Measurements from ENCODE around the gene SEMA6D. TPM values are rescaled to one million over a fixed set of nuclear protein-coding genes. Genes with fewer than 3 reads are reported as not detected.

Gene SEMA6D
- total and polyA plus RNA-seq, 8 donors, result 0.61 to 54.0 (median 6.9) TPM

GRCh38 chr15:47685141-47685870 is 32.0 kb upstream of the SEMA6D start:
- WGBS, 5 donors, result 67 to 82% (median 78%) methylated on average over 3 of the region's 3 CpGs
- intact Hi-C loops (cut with DNase I; ENCODE audit: low total_unique reads), result no loop called here

GRCh38 chr15:47688573-47689086 is 28.7 kb upstream of the SEMA6D start:
- Histone ChIP-seq H3K36me3 (no peaks in the 10 kb centered on the region), H3K27ac (no peak overlapping the region), H3K27me3 (no peaks in the 10 kb centered on the region), H3K4me1 (no peaks in the 10 kb centered on the region), H3K4me3 (no peak overlapping the region), H3K9me3 (no peaks in the 10 kb centered on the region)
- no peak for DNase-seq
- WGBS, 5 donors, result 58 to 77% (median 69%) methylated on average over 4 of the region's 4 CpGs
- TF ChIP-seq EP300 (IDR thresholded peaks at IDR 0.05), result no peak
- TF ChIP-seq POLR2AphosphoS5 (IDR thresholded peaks at IDR 0.05), result no peak
- TF ChIP-seq CTCF (IDR thresholded peaks at IDR 0.05), result no peak
- TF ChIP-seq POLR2A (IDR thresholded peaks at IDR 0.05), result no peak
- intact Hi-C loops (cut with DNase I; ENCODE audit: low total_unique reads), result no loop called here

More at GRCh38 chr15:47685141-47685870, 32.0 kb upstream of the SEMA6D start:
- Histone ChIP-seq H3K4me1 (no peaks in the 10 kb centered on the region), H3K27me3 (no peaks in the 10 kb centered on the region), H3K36me3 (no peaks in the 10 kb centered on the region), H3K27ac (no peak overlapping the region), H3K9me3 (no peaks in the 10 kb centered on the region), H3K4me3 (no peak overlapping the region)
- no peak for TF ChIP-seq EP300 (IDR thresholded peaks at IDR 0.05)
- TF ChIP-seq POLR2A (IDR thresholded peaks at IDR 0.05), result no peak
- no peak for TF ChIP-seq CTCF (IDR thresholded peaks at IDR 0.05)
- TF ChIP-seq POLR2AphosphoS5 (IDR thresholded peaks at IDR 0.05), result no peak
- no peak for DNase-seq

- Histone ChIP-seq H3K27ac (no peak overlapping the region), H3K9me3 (no peaks in the 10 kb centered on the region), H3K4me1 (no peaks in the 10 kb centered on the region), H3K4me3 (no peak overlapping the region), H3K27me3 (no peaks in the 10 kb centered on the region), H3K36me3 (no peaks in the 10 kb centered on the region)
- no peak for DNase-seq
- WGBS, 5 donors, result 76 to 90% (median 85%) methylated on average over 4 of the region's 4 CpGs
- intact Hi-C loops (cut with DNase I; ENCODE audit: low total_unique reads), result no loop called here
- TF ChIP-seq POLR2A (IDR thresholded peaks at IDR 0.05) (no peak), POLR2AphosphoS5 (IDR thresholded peaks at IDR 0.05) (no peak), CTCF (IDR thresholded peaks at IDR 0.05) (no peak), EP300 (IDR thresholded peaks at IDR 0.05) (no peak)
These were observed 27.6 kb upstream of the SEMA6D start for GRCh38 chr15:47689660-47690059.

GRCh38 chr15:47691882-47692281 is 25.4 kb upstream of the SEMA6D start:
- DNase-seq, result no peak
- H3K9me3 ChIP-seq, result no peaks in the 10 kb centered on the region
- TF ChIP-seq EP300 (IDR thresholded peaks at IDR 0.05), result no peak
- TF ChIP-seq POLR2A (IDR thresholded peaks at IDR 0.05), result no peak
- no peak for TF ChIP-seq CTCF (IDR thresholded peaks at IDR 0.05)
- no peak for TF ChIP-seq POLR2AphosphoS5 (IDR thresholded peaks at IDR 0.05)
- no peak overlapping the region for H3K4me3 ChIP-seq
- H3K27ac ChIP-seq, result no peak overlapping the region
- no peaks in the 10 kb centered on the region for H3K4me1 ChIP-seq
- no peaks in the 10 kb centered on the region for H3K36me3 ChIP-seq
- intact Hi-C loops (cut with DNase I; ENCODE audit: low total_unique reads), result no loop called here
- 72 to 93% (median 87%) methylated on average over 2 of the region's 2 CpGs for WGBS, 5 donors
- no peaks in the 10 kb centered on the region for H3K27me3 ChIP-seq
